ENCODE data around the gene FUZ.

GRCh38 chr19:49774969-49775368 is 38.1 kb downstream of the FUZ start:
- TF ChIP-seq CTCF (IDR thresholded peaks at IDR 0.05) (no peak), SIN3A (IDR thresholded peaks at IDR 0.05; ENCODE audit: borderline replicate concordance, insufficient read depth, low read depth, low read length) (no peak), REST (IDR thresholded peaks at IDR 0.05; ENCODE audit: insufficient read depth in 1 of 2, low read depth in 2 of 2, low read length in 1 of 2) (no peak), POLR2AphosphoS5 (IDR thresholded peaks at IDR 0.05; ENCODE audit: low read depth, low read length) (no peak), TCF7L2 (IDR thresholded peaks at IDR 0.05; ENCODE audit: low read depth, low read length) (no peak)
